Measurements from ENCODE around the gene PLG.
"Not testable (repeated sequence)": the region's sequence is repeated elsewhere in the genome, so short reads cannot be mapped to it uniquely, and the experiment has no call there.

- not testable (repeated sequence) for TF ChIP-seq ZNF384 (IDR thresholded peaks at IDR 0.05); HDGF (IDR thresholded peaks at IDR 0.05; ENCODE audit: borderline replicate concordance); SP1 (IDR thresholded peaks at IDR 0.05); L3MBTL2 (conservative IDR thresholded peaks at IDR 0.05); BHLHE40 (IDR thresholded peaks at IDR 0.05; ENCODE audit: borderline replicate concordance); LEF1 (IDR thresholded peaks at IDR 0.05; ENCODE audit: borderline replicate concordance); PKNOX1 (IDR thresholded peaks at IDR 0.05); ARNT (IDR thresholded peaks at IDR 0.05); ELF4 (IDR thresholded peaks at IDR 0.05); FOXA1 (IDR thresholded peaks at IDR 0.05)
These were observed 6.4 kb upstream of the PLG start for GRCh38 chr6:160695622-160696021.
